Raji (cell line): Measurements from ENCODE around the gene IL21R.

Source experiments
- POLR2A ChIP-seq: IDR thresholded peaks from 2 replicates; pipeline ENCODE4 v1.6.1; 2011; ENCODE audit warnings: low read depth, low read length, control low read depth; ENCODE audit not compliant: insufficient read depth

Gene IL21R

GRCh38 chr16:27367461-27368357, 34.3 kb upstream of the IL21R start:
- TF ChIP-seq POLR2A, result no peak

GRCh38 chr16:27368358-27368722, 33.6 kb upstream of the IL21R start:
- no peak for TF ChIP-seq POLR2A

GRCh38 chr16:27369806-27370205, 32.2 kb upstream of the IL21R start:
- no peak for TF ChIP-seq POLR2A

GRCh38 chr16:27370318-27370717, 31.7 kb upstream of the IL21R start:
- no peak for TF ChIP-seq POLR2A

- TF ChIP-seq POLR2A, result no peak
Measured at GRCh38 chr16:27373312-27373711, 28.7 kb upstream of the IL21R start.

GRCh38 chr16:27374221-27374803, 27.7 kb upstream of the IL21R start:
- no peak for TF ChIP-seq POLR2A

GRCh38 chr16:27374804-27375425, 27.1 kb upstream of the IL21R start:
- TF ChIP-seq POLR2A, result peak; percentile 62

GRCh38 chr16:27377666-27378485, 24.1 kb upstream of the IL21R start:
- TF ChIP-seq POLR2A, result peak; percentile 44; the same call in 1 of the 2 replicates

GRCh38 chr16:27378871-27379481, 23.0 kb upstream of the IL21R start:
- no peak for TF ChIP-seq POLR2A

GRCh38 chr16:27379919-27380318, 22.1 kb upstream of the IL21R start:
- TF ChIP-seq POLR2A, result no peak

GRCh38 chr16:27381236-27381635, 20.7 kb upstream of the IL21R start:
- no peak for TF ChIP-seq POLR2A

GRCh38 chr16:27381974-27382855, 19.8 kb upstream of the IL21R start:
- no peak for TF ChIP-seq POLR2A

GRCh38 chr16:27383556-27384243, 18.3 kb upstream of the IL21R start:
- TF ChIP-seq POLR2A, result no peak
